Neural progenitor cell (in vitro differentiated cells): Measurements from ENCODE around the gene CACNB1. TPM values are rescaled to one million over a fixed set of nuclear protein-coding genes. Genes with fewer than 3 reads are reported as not detected.

ENCODE experiments used
- DNase-seq: peaks from one replicate; pipeline ENCODE4 v3.0.0-alpha.2; 2016; ENCODE audit warnings: low spot score
- H2AFZ ChIP-seq: fragments of 200-600 bp; sonication (generic); replicated peaks from 2 replicates; pipeline ENCODE4 v1.6.1; 2016; ENCODE audit warnings: antibody characterized with exemption
- H3F3A ChIP-seq: fragments of 200-600 bp; sonication (generic); 2 replicates; pipeline ENCODE4 v1.6.1; 2016; ENCODE audit warnings: antibody characterized with exemption, low read depth
- H3K27ac ChIP-seq: fragments of 200-600 bp; sonication (generic); 2 replicates; pipeline ENCODE4 v1.5.1; 2016; ENCODE audit warnings: mild to moderate bottlenecking
- H3K27me3 ChIP-seq: fragments of 200-600 bp; sonication (generic); 2 replicates; pipeline ENCODE4 v1.6.1; 2016; ENCODE audit warnings: mild to moderate bottlenecking, moderate library complexity
- H3K36me3 ChIP-seq: fragments of 200-600 bp; sonication (generic); 2 replicates; pipeline ENCODE4 v1.5.1; 2016
- H3K4me1 ChIP-seq: fragments of 200-600 bp; sonication (generic); 2 replicates; pipeline ENCODE4 v1.6.1; 2016; ENCODE audit warnings: mixed run types
- H3K4me2 ChIP-seq: fragments of 200-600 bp; sonication (generic); 2 replicates; pipeline ENCODE4 v1.6.1; 2016
- H3K4me3 ChIP-seq: fragments of 200-600 bp; sonication (generic); 2 replicates; pipeline ENCODE4 v1.5.1; 2016
- H3K79me2 ChIP-seq: fragments of 200-600 bp; sonication (generic); 2 replicates; pipeline ENCODE4 v1.6.1; 2016; ENCODE audit warnings: low read depth
- H3K9ac ChIP-seq: fragments of 200-600 bp; sonication (generic); 2 replicates; pipeline ENCODE4 v1.6.1; 2016
- H3K9me3 ChIP-seq: fragments of 200-600 bp; sonication (generic); 2 replicates; pipeline ENCODE4 v1.5.1; 2016; ENCODE audit warnings: low read depth
- H4K20me1 ChIP-seq: fragments of 200-600 bp; sonication (generic); 2 replicates; pipeline ENCODE4 v1.6.1; 2016; ENCODE audit warnings: low read depth
- H3K27ac Mint-ChIP-seq: 3 replicates; pipeline ENCODE4 v1.8.0; 2021; ENCODE audit warnings: mixed read lengths
- H3K27me3 Mint-ChIP-seq: 2 replicates; pipeline ENCODE4 v1.8.0; 2022; ENCODE audit warnings: low read depth, mild to moderate bottlenecking, inconsistent platforms, moderate library complexity, mixed read lengths; ENCODE audit not compliant: insufficient read depth
- H3K36me3 Mint-ChIP-seq: 3 replicates; pipeline ENCODE4 v1.8.0; 2021; ENCODE audit warnings: mixed read lengths
- H3K4me1 Mint-ChIP-seq: 3 replicates; pipeline ENCODE4 v1.8.0; 2021; ENCODE audit warnings: mixed read lengths
- H3K4me3 Mint-ChIP-seq: 3 replicates; pipeline ENCODE4 v1.8.0; 2021; ENCODE audit warnings: mild to moderate bottlenecking, moderate library complexity, mixed read lengths
- H3K9me3 Mint-ChIP-seq: 3 replicates; pipeline ENCODE4 v1.8.0; 2020; ENCODE audit warnings: mixed read lengths
- EZH2 ChIP-seq: fragments of 200-600 bp; sonication (generic); IDR thresholded peaks from 2 replicates; pipeline ENCODE4 v1.6.1; 2017; ENCODE audit warnings: antibody characterized with exemption, mild to moderate bottlenecking, moderate library complexity
- EZH2phosphoT487 ChIP-seq: fragments of 200-600 bp; sonication (generic); IDR thresholded peaks from 2 replicates; pipeline ENCODE4 v1.6.1; 2017; ENCODE audit warnings: antibody characterized with exemption
- total RNA-seq: library from RNA; depleted of rRNA; stranded (reverse); fragments of >200 nt; gene quantifications from 2 replicates; pipeline ENCODE4 v1.2.3, GENCODE V29; 2015; ENCODE audit warnings: low replicate concordance
- TF ChIP-seq, protein P1 (sequence below): fragments of 200-600 bp; sonication (generic); IDR thresholded peaks from 2 replicates; pipeline ENCODE4 v1.5.1; 2017; ENCODE audit warnings: antibody characterized with exemption, mild to moderate bottlenecking

Gene CACNB1
- total RNA-seq, 1 donor from 2014 or later = 6.3 TPM

DNA sequence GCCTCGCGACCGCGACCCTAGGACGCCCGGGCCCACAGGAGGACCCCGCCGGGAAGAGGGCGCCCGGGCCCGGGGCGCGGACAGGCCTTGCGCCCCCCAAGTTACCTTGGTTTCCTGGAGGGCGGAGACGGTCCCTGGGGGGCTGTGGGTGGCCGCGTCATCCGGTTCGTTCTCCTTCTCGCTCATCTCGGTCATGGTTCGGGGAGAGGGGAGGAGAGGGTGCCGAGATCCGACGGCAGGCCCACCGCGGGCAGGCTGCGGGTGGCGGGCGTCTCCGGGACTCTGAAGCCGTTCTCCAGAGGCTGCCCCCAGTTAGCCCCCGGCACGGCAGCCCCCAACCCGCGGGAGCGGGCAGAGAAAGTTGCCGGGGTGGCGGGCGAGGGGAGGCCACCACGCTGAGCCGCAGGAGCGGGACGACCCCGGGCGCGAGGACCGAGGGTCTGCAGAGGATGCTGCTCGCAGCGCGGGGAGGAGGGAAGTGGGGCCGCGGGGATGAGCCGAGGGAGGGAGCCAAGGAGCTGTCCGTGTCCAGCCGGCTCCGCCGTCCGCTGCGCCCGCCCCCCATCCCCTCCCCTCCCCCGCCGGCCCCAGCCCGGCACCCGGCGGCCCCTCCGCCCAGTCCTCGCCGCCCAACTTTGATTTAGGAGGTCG, 28.0 kb upstream of the CACNB1 start, which contains the start of gene STAC2:
Gene STAC2, minus strand, starts transcription at position 638 of the 651 bp plus-strand sequence. Its CDS starts 443 bp downstream, at position 195.
- Histone ChIP-seq H4K20me1 (peaks cover 10% of the 10 kb centered on the region), H3K36me3 (no peaks in the 10 kb centered on the region), H3K27me3 (peaks cover 57% of the 10 kb centered on the region), H3F3A (peaks cover 12% of the 10 kb centered on the region), H3K9ac (no peak within 1 kb of the TSS), H3K4me2 (peak within 1 kb of the TSS; percentile 70), H3K4me1 (peaks cover 12% of the 10 kb centered on the region), H3K4me3 (peak within 1 kb of the TSS; percentile 46), H2AFZ (no peak within 1 kb of the TSS), H3K27ac (no peak within 1 kb of the TSS), H3K9me3 (no peaks in the 10 kb centered on the region), H3K79me2 (no peaks in the 10 kb centered on the region)
- no peak for DNase-seq
- Mint-ChIP-seq H3K36me3 (no peaks in the 10 kb centered on the region), H3K27ac (no peak within 1 kb of the TSS), H3K27me3 (peaks cover 29% of the 10 kb centered on the region), H3K4me3 (peak within 1 kb of the TSS; percentile 84), H3K9me3 (no peaks in the 10 kb centered on the region), H3K4me1 (peaks cover 18% of the 10 kb centered on the region)
- TF ChIP-seq, protein P1, sequence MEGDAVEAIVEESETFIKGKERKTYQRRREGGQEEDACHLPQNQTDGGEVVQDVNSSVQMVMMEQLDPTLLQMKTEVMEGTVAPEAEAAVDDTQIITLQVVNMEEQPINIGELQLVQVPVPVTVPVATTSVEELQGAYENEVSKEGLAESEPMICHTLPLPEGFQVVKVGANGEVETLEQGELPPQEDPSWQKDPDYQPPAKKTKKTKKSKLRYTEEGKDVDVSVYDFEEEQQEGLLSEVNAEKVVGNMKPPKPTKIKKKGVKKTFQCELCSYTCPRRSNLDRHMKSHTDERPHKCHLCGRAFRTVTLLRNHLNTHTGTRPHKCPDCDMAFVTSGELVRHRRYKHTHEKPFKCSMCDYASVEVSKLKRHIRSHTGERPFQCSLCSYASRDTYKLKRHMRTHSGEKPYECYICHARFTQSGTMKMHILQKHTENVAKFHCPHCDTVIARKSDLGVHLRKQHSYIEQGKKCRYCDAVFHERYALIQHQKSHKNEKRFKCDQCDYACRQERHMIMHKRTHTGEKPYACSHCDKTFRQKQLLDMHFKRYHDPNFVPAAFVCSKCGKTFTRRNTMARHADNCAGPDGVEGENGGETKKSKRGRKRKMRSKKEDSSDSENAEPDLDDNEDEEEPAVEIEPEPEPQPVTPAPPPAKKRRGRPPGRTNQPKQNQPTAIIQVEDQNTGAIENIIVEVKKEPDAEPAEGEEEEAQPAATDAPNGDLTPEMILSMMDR = no peak
- TF ChIP-seq EZH2 (peak; percentile 96), EZH2phosphoT487 (peak; percentile 89)

DNA sequence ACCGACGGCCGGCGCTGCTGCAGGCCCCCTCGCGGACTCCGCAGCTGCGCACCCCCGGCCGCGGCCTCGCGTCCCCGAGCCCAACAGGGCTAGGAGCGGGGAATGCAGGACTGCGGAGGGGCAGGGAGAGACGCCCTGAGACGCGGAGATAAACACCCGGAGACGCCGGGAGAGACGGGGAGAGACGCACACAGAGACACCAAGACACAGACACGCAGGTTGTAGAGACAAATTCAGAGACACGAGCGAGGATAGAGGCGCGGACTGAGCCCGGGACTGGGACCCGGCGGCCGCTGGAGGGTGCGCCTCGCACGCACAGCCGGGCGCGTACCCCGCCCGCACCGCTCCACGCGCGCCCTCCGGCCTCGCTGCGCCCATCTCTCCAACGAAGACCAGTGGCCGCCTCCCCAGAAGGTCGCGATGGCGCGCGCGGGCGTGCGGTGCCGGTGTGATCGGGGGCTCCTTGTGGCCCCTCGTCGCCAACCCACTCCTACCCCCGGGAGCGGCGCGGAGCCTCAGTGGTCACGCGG, 27.4 kb upstream of the CACNB1 start:
- Histone ChIP-seq H3F3A (peaks cover 12% of the 10 kb centered on the region), H3K36me3 (no peaks in the 10 kb centered on the region), H4K20me1 (peaks cover 10% of the 10 kb centered on the region), H3K27ac (no peak overlapping the region), H3K4me1 (peaks cover 12% of the 10 kb centered on the region), H3K4me3 (peak overlapping the region; percentile 46), H3K4me2 (peak overlapping the region; percentile 70), H3K79me2 (no peaks in the 10 kb centered on the region), H2AFZ (no peak overlapping the region), H3K9ac (no peak overlapping the region), H3K27me3 (peaks cover 61% of the 10 kb centered on the region), H3K9me3 (no peaks in the 10 kb centered on the region)
- TF ChIP-seq EZH2phosphoT487 (peak; percentile 95), EZH2 (peak; percentile 100)
- TF ChIP-seq, protein P1 = no peak
- peak; percentile 49 for DNase-seq
- Mint-ChIP-seq H3K27ac (no peak overlapping the region), H3K4me1 (peaks cover 17% of the 10 kb centered on the region), H3K4me3 (peak overlapping the region; percentile 84), H3K36me3 (no peaks in the 10 kb centered on the region), H3K27me3 (peaks cover 31% of the 10 kb centered on the region), H3K9me3 (no peaks in the 10 kb centered on the region)

DNA sequence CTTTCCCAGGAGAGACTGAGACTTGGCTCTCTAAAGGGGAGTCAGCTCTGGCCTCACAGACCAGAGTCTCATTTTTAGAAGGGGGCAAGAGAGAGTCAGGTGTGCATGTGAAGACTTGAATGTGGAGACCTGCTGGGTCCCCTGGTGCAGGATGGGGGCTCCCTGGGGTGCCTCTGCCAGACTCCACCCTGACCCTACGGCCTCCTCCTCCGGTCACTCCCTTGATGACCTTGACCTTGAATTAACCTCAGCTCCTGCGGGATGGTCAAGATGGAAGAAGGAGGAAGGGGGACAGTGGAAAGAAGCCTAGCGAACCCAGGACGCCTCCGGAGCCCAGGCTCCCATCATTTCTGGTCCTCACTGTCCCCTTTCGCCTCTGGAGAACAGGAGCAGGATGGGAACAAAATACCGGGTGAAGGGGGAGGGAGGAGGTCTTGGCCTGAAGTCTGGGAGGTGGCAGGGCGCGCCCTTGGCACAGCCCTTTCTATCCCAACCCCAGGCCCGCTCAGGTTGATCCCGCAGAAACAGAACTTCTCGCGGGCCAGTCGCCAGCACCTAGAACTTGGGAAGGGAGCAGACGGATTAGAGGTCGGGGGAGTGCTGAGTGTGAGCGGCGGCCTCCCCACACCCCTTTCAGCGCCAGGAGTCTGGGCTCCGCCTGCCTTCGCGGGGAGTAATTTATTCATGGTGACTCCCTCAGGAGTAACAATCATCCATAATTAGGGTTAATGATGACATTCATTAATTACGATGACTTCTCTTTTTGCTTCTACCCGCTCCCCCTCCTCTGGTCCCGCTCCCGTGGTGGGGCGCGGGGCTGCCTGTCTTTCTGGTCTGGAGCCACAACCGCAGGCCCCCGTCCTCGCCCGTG, 26.7 kb upstream of the CACNB1 start:
- H3K27me3 ChIP-seq = peaks cover 68% of the 10 kb centered on the region
- no peaks in the 10 kb centered on the region for H3K79me2 ChIP-seq
- peaks cover 10% of the 10 kb centered on the region for H4K20me1 ChIP-seq
- peak overlapping the region; percentile 70 for H3K4me2 ChIP-seq
- Mint-ChIP-seq H3K9me3 (no peaks in the 10 kb centered on the region), H3K36me3 (no peaks in the 10 kb centered on the region), H3K4me3 (peak overlapping the region; percentile 77), H3K27me3 (peaks cover 33% of the 10 kb centered on the region), H3K4me1 (peaks cover 12% of the 10 kb centered on the region), H3K27ac (no peak overlapping the region)
- H3K4me1 ChIP-seq = peaks cover 12% of the 10 kb centered on the region
- H3K36me3 ChIP-seq = no peaks in the 10 kb centered on the region
- no peak for DNase-seq
- no peak overlapping the region for H3K27ac ChIP-seq
- no peak overlapping the region for H3K9ac ChIP-seq
- no peak overlapping the region for H2AFZ ChIP-seq
- H3K4me3 ChIP-seq = peak overlapping the region; percentile 46
- no peaks in the 10 kb centered on the region for H3K9me3 ChIP-seq
- peaks cover 12% of the 10 kb centered on the region for H3F3A ChIP-seq
- no peak for TF ChIP-seq EZH2
- TF ChIP-seq EZH2phosphoT487 = no peak
- TF ChIP-seq, protein P1 = no peak
